GM19395 (cell line): ENCODE data around the gene GALNT9.
"Not testable (repeated sequence)": the region's sequence is repeated elsewhere in the genome, so short reads cannot be mapped to it uniquely, and the experiment has no call there.

ENCODE experiments used
- ATAC-seq: cut with Tn5 transposase; IDR thresholded peaks from one replicate; pipeline ENCODE4 v1.9.1; 2021; ENCODE audit warnings: mild to moderate bottlenecking, moderate library complexity; ENCODE audit not compliant: unreplicated experiment

The GALNT9 gene

GRCh38 chr12:132358241-132359225 is 29.1 kb upstream of the GALNT9 start:
- not testable (repeated sequence) for ATAC-seq

DNA sequence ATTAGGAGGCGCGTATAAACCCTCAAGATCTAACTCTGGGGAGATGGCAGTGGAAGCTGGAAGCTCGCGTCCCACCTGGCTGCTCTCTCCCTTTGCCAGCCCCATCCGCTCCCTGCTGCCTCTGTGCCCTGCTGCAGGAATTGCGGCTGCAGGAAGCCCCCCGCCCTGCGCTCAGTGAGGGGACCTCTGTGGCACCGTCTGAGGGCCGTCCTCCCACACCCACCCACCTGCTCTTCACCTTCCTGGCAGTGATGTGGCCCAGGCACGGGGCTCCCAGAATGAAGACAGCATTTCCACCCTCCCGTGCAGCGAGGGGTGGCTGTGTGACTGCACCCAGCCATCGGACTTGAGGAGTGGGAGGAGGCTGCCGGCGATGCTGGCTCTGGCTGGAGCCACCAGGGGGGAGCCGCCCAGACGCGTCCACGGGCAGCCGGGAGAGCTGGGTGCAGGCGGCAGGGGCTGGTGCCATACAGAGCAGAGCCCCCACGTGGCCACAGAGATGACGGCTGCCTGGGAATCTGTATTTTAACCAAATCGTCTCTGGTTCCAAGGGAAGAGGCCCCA is 28.3 kb upstream of the GALNT9 start:
- no peak for ATAC-seq

DNA sequence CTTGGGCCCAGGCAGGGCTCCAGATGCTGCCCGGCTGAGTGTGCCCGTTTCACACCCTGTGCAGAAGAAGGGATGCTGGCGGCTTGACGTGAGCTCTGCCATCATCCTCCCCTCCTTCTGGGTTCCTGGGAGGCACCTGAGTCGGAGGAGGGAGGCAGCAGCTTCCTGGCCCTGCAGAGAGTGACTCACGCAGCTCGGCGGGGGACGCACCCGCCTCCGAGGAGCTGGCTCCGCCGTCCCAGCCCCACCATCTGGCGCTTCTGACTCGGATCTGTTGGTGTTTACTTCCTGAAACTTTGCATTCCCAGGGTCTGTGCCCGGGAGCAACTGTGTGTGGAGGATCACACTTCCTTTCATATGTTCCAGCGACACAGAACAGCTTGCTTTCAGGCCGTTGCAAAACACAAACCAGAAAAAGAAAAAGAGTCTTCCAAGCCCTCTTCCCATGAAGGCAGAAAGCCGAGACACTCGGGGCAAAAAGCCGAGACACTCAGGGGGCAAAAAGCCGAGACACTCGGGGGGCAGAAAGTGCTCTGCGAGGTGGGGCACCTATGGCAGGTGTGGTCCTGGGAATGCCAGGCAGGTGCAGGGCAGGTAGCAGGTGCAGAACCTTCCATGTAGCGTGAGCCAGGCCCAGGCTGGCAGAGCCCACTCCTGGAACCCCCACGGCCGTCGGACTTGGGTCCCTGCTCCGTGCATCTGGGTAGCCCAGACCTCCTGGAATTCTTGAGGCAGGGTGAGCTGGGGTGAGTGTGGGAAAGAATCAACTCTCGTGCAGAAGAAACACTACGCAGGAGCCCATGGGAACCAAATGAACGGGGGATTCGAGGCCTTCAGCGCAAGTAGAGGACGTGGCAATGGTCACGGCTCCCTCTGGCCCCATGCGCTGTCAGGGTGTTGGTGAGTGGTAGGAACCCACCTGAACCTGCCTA is 27.6 kb upstream of the GALNT9 start:
- ATAC-seq = no peak

DNA sequence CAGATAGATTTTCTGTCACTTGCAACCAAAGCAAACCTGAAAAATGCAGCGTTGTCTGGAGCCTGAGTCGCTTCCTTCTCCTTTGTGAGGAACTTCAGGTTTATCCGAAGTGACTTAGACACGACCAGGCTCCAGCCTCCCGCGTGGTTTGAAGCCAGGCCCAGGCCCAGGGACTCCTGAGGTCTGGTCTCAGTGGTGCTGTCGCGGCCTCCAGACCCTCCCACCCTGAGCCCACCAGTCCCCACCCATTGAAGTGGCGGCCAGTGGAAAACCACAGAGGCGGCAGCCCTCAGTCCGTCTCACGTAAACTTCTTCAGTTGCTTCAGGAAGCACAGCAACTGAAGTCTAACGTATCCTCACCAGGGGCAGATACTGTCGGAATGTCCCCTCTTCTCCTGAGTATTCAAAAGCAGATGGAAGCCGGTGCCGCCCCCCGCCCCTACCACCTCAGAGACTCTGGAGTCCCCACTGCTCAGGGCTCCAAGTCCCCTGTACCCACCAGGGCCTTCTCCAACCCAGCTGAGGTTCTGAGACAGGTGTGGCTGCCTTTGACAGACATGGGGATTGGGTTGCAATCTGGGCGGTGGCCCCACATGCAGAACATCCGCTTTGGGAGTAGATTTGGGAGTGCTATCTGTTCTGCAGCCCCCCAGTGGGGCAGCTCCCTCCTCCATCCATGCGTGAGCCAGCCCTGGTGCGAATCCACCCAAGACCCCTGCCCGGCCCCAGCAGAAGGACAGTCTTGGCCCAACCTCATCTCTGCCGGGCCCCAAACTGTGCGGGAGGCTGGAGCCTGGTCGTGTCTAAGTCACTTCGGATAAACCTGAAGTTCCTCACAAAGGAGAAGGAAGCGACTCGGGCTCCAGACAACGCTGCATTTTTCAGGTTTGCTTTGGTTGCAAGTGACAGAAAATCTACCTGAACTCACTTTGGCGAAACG is 26.6 kb upstream of the GALNT9 start:
- ATAC-seq = no peak

DNA sequence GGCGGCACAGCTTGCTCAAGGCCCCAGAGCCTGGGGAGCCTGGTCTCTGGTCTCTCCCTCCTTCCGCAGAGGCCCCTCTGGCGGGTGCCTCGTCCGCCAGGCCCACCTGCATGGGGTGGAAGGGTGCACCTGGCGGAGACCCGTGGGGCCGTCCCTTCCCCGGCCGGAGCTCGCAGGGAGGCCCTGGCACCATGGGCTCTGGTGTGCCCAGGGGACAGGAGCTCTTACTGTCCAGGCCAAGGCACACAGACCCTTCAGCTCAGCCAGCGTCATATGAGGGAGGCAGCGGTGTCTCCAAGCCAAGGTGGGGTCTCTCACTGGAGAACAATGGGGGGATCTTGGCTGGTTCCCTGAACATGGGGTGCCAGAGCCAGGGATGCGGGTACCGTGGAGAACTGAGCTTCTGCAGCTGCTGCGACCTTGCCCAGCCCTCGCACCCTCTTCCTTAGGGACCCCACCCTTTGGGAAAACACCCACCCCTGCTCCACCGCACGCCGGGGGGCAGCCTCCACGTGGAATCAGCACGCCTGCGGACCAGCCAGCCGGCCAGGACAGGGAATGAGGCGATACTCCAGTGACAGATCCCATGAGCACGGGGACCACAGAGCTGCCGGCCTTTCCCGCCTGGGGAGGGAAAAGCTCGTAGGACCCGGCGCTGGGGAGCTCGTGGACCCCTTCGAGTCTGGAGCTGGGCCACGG is 25.7 kb upstream of the GALNT9 start:
- ATAC-seq = no peak

GRCh38 chr12:132354211-132354981 is 25.0 kb upstream of the GALNT9 start:
- ATAC-seq = no peak

GRCh38 chr12:132353811-132354210 is 24.4 kb upstream of the GALNT9 start:
- no peak for ATAC-seq

GRCh38 chr12:132352896-132353800 is 23.8 kb upstream of the GALNT9 start:
- ATAC-seq = no peak

DNA sequence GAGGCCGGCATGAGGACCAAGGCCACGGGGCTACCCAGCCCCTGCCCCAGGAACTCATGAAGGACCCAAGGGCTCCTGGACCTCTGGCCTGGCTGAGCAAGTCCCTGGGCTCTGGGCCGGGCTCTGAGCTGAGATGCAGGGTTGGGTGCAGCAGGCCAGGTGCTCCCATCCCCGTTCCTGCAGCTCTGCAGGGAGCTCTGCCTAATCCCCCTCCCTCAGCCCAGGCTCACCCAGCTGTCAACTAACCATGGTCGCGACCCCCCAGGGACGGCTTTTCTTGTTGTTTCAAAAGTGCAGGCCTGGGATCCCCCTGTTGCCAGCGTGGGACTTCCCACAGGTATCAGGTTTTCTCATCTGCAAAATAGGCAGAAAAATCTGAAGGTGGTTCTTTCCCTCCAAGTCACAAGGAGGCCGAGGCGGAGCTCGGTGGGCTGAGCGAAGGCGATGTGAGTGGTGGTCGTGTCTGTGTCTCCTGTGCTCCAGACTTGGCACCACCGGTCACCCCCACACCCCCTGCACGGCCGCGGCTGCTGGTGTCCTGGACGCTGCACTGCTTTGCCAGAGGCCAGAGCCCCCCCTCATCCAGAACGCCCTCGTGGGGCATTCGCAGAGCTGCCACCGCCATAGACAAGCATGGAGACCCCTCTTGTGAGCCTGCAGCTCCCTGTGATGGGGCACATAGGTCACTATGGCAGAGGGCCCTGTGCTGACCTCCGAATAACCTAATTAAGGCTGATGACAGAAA is 22.5 kb upstream of the GALNT9 start:
- ATAC-seq = no peak

- no peak for ATAC-seq
Observed at GRCh38 chr12:132349501-132350131, 20.2 kb upstream of the GALNT9 start.

DNA sequence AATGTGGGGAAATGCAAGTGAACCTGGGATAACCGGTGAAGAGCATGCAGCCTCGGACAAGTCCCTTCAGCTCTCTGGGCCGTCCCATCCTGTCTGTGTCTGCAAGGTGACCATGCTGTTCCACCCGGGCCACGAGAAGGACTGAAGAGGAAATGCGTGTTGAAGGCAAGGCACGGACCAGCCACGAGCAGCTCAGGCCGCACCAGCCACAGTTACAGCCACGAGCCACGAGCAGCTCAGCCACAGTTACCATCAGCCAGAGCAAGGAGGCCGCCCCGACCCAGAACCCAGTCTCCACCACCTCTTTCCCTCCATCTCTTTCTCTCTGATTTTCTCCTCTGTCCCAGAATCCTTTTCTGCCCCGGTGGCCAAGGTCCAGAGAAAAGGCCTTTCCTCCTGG is 18.8 kb upstream of the GALNT9 start:
- ATAC-seq = no peak

GRCh38 chr12:132347176-132347855 is 17.9 kb upstream of the GALNT9 start:
- ATAC-seq = no peak

DNA sequence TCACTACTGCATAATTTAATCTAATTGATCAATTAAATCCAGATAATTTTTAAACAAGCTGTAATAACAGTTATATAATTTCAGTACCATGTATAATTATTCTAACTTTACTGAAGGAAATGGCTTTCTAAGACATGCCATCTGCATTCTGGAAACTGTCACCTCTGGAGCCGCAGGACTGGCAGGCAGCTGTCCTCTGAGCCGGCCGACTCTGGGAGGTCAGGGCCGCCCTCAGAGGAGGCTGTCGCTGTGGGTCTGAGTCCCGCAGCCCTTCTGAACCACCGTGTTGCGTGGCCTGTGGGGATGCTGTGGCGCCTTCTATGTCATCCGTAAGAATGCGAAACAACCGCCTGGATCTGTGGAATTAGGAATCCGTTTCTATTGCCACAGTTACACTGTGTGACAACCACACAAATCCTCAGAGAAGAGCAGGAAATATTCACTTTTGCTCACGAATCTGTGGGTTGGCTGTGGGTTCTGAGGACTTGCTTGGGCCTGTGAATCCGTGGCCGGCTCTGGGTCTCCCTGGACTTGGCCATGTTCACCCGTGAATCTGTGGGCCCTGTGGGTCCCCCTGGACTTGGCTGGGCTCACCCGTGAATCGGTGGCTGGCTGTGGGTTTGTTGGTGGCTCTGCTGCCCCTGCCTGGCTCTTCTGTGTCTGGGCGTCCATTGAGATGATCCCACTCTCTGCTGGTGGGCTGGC is 17.2 kb upstream of the GALNT9 start:
- ATAC-seq = no peak

GRCh38 chr12:132345561-132346200 is 16.3 kb upstream of the GALNT9 start:
- ATAC-seq = no peak

DNA sequence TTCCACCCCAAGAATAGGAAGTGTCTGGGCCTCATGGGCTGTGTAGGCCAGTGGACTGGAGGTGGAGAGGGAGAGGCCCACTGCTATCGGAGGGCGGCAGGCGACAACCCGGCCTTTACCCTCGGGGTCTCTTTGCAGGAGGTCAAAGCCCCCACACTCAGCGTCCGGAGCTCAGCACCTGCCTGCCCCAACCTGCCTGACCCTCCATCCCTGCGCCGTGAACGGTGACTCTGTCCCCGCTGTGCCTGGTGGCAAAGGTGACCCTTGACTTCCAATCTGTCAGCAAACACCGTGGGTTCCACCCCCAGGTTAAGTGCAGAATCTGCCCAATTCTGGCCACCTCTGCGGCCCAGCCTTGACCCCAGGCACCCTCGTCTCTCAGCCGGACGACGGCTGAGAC is 15.7 kb upstream of the GALNT9 start:
- ATAC-seq = no peak
